ENCODE results near the gene AREG.
"Not testable (repeated sequence)": the region's sequence is repeated elsewhere in the genome, so short reads cannot be mapped to it uniquely, and the experiment has no call there.

The AREG gene

DNA sequence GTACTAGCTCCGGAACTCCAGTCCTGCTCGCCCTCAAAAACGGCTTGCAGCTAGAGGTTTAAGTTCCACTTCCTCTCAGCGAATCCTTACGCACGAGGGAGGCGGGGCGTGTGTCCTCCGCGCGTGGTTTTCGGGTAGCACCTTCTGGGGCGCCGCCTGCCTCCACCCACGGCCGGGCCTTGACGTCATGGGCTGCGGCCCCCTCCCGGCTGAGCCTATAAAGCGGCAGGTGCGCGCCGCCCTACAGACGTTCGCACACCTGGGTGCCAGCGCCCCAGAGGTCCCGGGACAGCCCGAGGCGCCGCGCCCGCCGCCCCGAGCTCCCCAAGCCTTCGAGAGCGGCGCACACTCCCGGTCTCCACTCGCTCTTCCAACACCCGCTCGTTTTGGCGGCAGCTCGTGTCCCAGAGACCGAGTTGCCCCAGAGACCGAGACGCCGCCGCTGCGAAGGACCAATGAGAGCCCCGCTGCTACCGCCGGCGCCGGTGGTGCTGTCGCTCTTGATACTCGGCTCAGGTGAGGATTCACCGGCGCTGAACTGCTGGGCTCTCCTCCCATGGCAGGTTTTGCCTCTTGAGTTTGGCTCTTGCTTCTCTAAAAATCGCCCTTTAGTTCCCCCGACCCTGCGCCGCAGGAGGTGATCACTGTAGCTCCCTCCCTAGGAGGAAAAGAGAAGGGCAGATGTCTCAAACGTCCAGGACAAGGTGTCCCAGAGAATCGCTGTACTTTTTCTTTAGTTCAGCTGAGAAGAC lies at the start of gene AREG:
Gene AREG (plus strand): TSS at position 246 of the 752 bp plus-strand sequence. CDS start 210 bp downstream, at position 456.
- peak; percentile 30 for DNase-seq

- no peak for DNase-seq
These were observed 49.3 kb upstream of the AREG start for GRCh38 chr4:74395633-74396032.

GRCh38 chr4:74397748-74398426 lies 47.0 kb upstream of the AREG start:
- no peak for DNase-seq

DNA sequence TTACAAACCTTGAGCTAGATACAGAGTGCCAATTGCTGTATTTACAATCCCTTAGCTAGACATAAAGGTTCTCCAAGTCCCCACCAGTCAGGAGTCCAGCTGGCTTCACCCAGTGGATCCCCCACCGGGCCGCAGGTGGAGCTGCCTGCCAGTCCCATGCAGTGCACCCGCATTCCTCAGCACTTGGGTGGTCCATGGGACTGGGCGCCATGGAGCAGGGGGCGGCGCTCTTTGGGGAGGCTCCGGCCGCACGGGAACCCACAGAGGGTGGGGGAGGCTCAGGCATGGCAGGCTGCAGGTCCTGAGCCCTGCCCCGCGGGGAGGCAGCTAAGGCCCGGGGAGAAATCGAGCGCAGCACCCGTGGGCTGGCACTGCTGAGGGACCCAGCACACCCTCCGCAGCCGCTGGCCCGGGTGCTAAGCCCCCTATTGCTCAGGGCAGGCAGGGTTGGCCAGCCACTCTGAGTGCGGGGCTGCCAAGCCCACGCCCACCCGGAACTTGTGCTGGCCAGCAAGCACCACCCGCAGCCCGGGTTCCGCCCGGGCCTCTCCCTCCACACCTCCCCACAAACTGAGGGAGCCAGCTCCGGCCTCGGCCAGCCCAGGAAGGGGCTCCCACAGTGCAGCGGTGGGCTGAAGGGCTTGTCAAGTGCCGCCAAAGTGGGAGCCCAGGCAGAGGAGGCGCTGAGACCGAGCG lies 45.9 kb upstream of the AREG start:
- DNase-seq, result not testable (repeated sequence)

GRCh38 chr4:74400395-74400794 lies 44.5 kb upstream of the AREG start:
- DNase-seq, result no peak

GRCh38 chr4:74402692-74403456 lies 42.1 kb upstream of the AREG start:
- DNase-seq, result no peak

DNA sequence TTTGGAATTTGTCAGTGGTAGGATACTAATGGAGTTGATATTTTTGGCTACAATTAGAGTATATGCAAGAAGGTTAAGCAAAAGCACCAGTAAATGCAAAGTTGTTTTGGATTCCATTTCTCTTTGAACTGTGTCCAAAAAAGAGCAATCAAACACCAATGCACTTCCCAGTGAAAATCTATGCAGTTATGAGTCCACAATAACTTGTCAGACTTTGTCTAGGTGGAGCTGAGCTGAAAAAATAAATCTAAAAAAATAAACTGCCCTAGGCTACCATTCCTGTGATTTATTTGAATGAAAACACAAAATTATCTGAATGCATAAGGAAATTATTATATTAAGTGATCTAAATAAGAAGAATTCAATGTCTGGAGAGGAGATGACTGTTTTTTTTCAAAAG lies 37.0 kb upstream of the AREG start:
- DNase-seq, result no peak

- no peak for DNase-seq
These were observed 36.3 kb upstream of the AREG start for GRCh38 chr4:74408639-74409038.

GRCh38 chr4:74410272-74410671 lies 34.7 kb upstream of the AREG start:
- DNase-seq, result no peak

DNA sequence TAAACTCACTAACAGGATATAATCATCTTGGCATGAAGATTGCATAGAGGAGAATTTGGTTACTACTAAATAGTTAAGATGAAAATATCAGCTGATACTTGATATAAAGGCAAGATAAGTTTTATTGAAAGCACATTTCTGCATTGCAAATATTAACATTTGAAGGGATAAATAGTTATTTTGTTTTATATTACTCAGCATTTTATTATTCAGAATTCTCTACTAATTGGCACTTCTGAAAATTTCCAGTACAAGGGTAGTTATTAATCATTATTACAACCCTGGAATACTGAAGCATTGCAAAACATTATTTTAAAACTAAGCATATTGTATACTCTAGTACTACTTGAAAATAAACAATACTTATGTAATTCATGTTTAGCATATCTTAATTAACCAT lies 32.7 kb upstream of the AREG start:
- no peak for DNase-seq

GRCh38 chr4:74413265-74413664 lies 31.7 kb upstream of the AREG start:
- no peak for DNase-seq

DNA sequence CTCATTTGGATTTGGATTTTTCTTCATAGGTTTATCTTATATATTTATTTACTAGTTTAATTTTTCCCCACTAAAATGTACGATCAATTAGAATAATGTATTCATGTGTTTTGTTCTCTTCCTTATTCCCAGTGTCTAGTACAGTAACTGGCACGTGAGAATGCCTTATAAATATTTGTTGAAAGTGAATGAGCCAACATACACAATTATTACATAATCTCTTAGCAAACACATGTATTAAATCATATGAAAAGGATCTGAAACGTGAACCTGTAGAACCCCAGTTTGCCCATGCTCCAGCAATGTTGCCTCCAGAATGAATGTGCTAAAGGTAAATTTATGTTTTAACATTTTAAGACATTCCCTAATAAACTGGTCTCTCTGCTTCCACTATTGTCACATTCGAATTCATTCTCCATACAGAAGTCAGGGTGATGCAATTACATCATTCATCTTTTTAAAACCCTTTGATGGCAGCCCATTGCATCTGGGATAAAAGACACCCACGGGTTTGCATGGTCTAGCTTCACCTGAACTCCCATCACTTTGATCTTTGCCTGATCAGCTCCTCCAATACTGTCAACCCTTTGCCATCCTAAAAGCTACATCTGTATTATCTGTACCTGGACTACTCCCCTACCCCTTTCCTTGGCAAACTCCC lies 30.7 kb upstream of the AREG start:
- DNase-seq, result no peak

GRCh38 chr4:74415602-74416300 lies 29.2 kb upstream of the AREG start:
- no peak for DNase-seq

- DNase-seq, result no peak
These were observed 26.8 kb upstream of the AREG start for GRCh38 chr4:74418063-74418670.

GRCh38 chr4:74420863-74421262 lies 24.1 kb upstream of the AREG start:
- DNase-seq, result no peak

DNA sequence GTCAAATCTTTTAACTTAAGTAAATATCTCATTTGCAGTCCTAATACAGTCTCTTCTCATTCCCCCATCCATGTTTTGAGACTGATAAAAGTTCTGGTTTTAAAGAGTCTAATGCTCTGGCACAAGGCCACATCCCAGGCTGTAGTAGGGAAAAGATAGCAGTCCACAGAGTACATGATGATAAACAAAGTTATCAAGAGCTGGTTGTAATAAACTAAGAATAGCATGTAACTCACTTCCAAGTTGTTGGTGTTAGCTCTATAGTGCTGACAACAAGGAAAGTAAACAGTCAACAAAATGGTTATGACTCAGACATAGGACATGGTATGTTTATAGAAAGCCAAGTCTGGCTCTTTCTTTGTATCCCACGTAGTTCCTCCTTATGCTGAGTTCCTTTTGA lies 21.8 kb upstream of the AREG start:
- DNase-seq, result no peak

DNA sequence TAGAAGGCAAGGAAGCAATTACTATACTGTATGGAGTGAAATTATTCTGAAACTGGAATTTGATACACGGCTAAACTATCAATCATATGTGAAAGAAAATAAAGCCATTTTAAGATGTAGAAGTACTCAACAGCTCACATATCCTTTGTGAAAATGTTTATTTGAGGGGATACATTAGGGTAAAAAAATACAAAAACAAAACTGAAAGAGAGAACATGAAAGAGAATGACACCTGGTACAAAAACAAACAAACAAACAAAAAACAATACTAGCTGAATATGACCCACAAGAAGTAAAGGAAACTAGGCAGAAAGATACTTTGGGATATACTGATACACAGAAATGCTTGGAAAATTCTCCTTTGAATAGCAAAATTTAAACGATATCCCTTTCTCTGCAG lies 20.8 kb upstream of the AREG start:
- DNase-seq, result no peak

GRCh38 chr4:74426101-74426500 lies 18.8 kb upstream of the AREG start:
- DNase-seq, result no peak

- DNase-seq, result no peak
These were observed 16.7 kb upstream of the AREG start for GRCh38 chr4:74428276-74428675.

- no peak for DNase-seq
These were observed 13.7 kb upstream of the AREG start for GRCh38 chr4:74431113-74431826.

- DNase-seq, result no peak
These were observed 11.9 kb upstream of the AREG start for GRCh38 chr4:74433043-74433442.
